Trophoblast cell (in vitro differentiated cells and primary cell): ENCODE measurements around the gene CADM1.

Experiments used
- DNase-seq, 2 donors: peaks; one replicate each; pipeline ENCODE4 v3.0.0-alpha.2; 2016
- H2AFZ ChIP-seq: 2 replicates; pipeline ENCODE4 v1.6.1; 2013; ENCODE audit warnings: low read length, moderate library complexity, mild to moderate bottlenecking; ENCODE audit not compliant: insufficient read depth, poor library complexity
- H2AK5ac ChIP-seq: 2 replicates; pipeline ENCODE4 v1.6.1; 2013; ENCODE audit warnings: mild to moderate bottlenecking, low read length
- H2BK120ac ChIP-seq: 2 replicates; pipeline ENCODE4 v1.6.1; 2013; ENCODE audit warnings: low read length, mild to moderate bottlenecking, moderate library complexity; ENCODE audit not compliant: insufficient read depth, poor library complexity
- H2BK12ac ChIP-seq: 2 replicates; pipeline ENCODE4 v1.6.1; 2013; ENCODE audit warnings: mild to moderate bottlenecking, low read length, moderate library complexity
- H2BK5ac ChIP-seq: 2 replicates; pipeline ENCODE4 v1.6.1; 2013; ENCODE audit warnings: low read length, low read depth, moderate library complexity, mild to moderate bottlenecking; ENCODE audit not compliant: poor library complexity
- H3K14ac ChIP-seq: 2 replicates; pipeline ENCODE4 v1.6.1; 2013; ENCODE audit warnings: mild to moderate bottlenecking, low read length
- H3K18ac ChIP-seq: 2 replicates; pipeline ENCODE4 v1.6.1; 2013; ENCODE audit warnings: mild to moderate bottlenecking, low read length
- H3K23ac ChIP-seq: 2 replicates; pipeline ENCODE4 v1.6.1; 2013; ENCODE audit warnings: low read length
- H3K27ac ChIP-seq: 2 replicates; pipeline ENCODE4 v1.5.1; 2013; ENCODE audit warnings: low read depth, mild to moderate bottlenecking, inconsistent platforms, low read length, moderate library complexity
- H3K27me3 ChIP-seq: 2 replicates; pipeline ENCODE4 v1.6.1; 2013; ENCODE audit warnings: inconsistent platforms, mild to moderate bottlenecking, low read length, moderate library complexity; ENCODE audit not compliant: insufficient read depth
- H3K36me3 ChIP-seq, 2 experiments: 1 replicate in 1 of 2; 2 replicates in 1 of 2; pipeline ENCODE4 v1.6.1; 2013; ENCODE audit warnings: low read length in 2 of 2, mild to moderate bottlenecking in 2 of 2, moderate library complexity in 1 of 2; ENCODE audit not compliant: insufficient read depth in 2 of 2, control insufficient read depth in 1 of 2
- H3K4ac ChIP-seq: 2 replicates; pipeline ENCODE4 v1.6.1; 2013; ENCODE audit warnings: low read depth, mild to moderate bottlenecking, low read length, moderate library complexity
- H3K4me1 ChIP-seq, 2 experiments: 1 replicate in 1 of 2; 2 replicates in 1 of 2; pipeline ENCODE4 v1.6.1; 2013; ENCODE audit warnings: low read length in 2 of 2, mild to moderate bottlenecking in 2 of 2, moderate library complexity in 1 of 2; ENCODE audit not compliant: insufficient read depth in 2 of 2, control insufficient read depth in 1 of 2
- H3K4me2 ChIP-seq: 2 replicates; pipeline ENCODE4 v1.6.1; 2013; ENCODE audit warnings: inconsistent platforms, mild to moderate bottlenecking, low read length, moderate library complexity
- H3K4me3 ChIP-seq: 2 replicates; pipeline ENCODE4 v1.5.1; 2013; ENCODE audit warnings: mild to moderate bottlenecking, low read depth, low read length, inconsistent platforms
- H3K79me1 ChIP-seq: one replicate; pipeline ENCODE4 v1.6.1; 2013; ENCODE audit warnings: low read length
- H3K79me2 ChIP-seq: 2 replicates; pipeline ENCODE4 v1.6.1; 2013; ENCODE audit warnings: low read length, mild to moderate bottlenecking; ENCODE audit not compliant: control insufficient read depth, insufficient read depth, poor library complexity
- H3K9ac ChIP-seq: 2 replicates; pipeline ENCODE4 v1.6.1; 2013; ENCODE audit warnings: mild to moderate bottlenecking, low read length
- H3K9me3 ChIP-seq: 2 replicates; pipeline ENCODE4 v1.6.1; 2013; ENCODE audit warnings: low read depth, mild to moderate bottlenecking, control low read depth, inconsistent platforms, low read length; ENCODE audit not compliant: insufficient read depth
- H4K12ac ChIP-seq: 2 replicates; pipeline ENCODE4 v1.6.1; 2013; ENCODE audit warnings: low read depth, mild to moderate bottlenecking, low read length, moderate library complexity
- H4K8ac ChIP-seq: 2 replicates; pipeline ENCODE4 v1.6.1; 2013; ENCODE audit warnings: low read depth, mild to moderate bottlenecking, low read length, moderate library complexity
- H4K91ac ChIP-seq: one replicate; pipeline ENCODE4 v1.6.1; 2013; ENCODE audit warnings: low read depth, mild to moderate bottlenecking, low read length, moderate library complexity
- WGBS: extraction: QIAGEN DNeasy Blood & Tissue Kit; methylation state at CpG from one replicate; pipeline ENCODE4 v1.1.7; 2013; ENCODE audit warnings: missing lambda C conversion rate; ENCODE audit not compliant: insufficient read length, insufficient coverage; ENCODE audit errors: extremely low coverage; 5-methylcytosine and 5-hydroxymethylcytosine counted together

CADM1 gene

GRCh38 chr11:115202900-115203552 is 301.2 kb downstream of the CADM1 start:
- no peaks in the 10 kb centered on the region for H3K27me3 ChIP-seq
- no peaks in the 10 kb centered on the region for H3K79me1 ChIP-seq
- no peak overlapping the region for H3K4me3 ChIP-seq
- no peak overlapping the region for H2AFZ ChIP-seq
- H3K14ac ChIP-seq: no peak overlapping the region
- no peak overlapping the region for H4K8ac ChIP-seq
- no peak overlapping the region for H3K23ac ChIP-seq
- DNase-seq: no peak
- no peak overlapping the region for H3K4me2 ChIP-seq
- no peak overlapping the region for H2AK5ac ChIP-seq
- peaks cover 0 to 2% of the 10 kb centered on the region in 2 experiments for H3K4me1 ChIP-seq
- H2BK12ac ChIP-seq: no peak overlapping the region
- H3K27ac ChIP-seq: no peak overlapping the region
- no peak overlapping the region for H2BK120ac ChIP-seq
- no peak overlapping the region for H3K18ac ChIP-seq
- no peak overlapping the region for H2BK5ac ChIP-seq
- H4K12ac ChIP-seq: no peak overlapping the region
- no peaks in the 10 kb centered on the region for H3K9me3 ChIP-seq
- no peak overlapping the region for H3K4ac ChIP-seq
- H4K91ac ChIP-seq: no peak overlapping the region
- H3K9ac ChIP-seq: no peak overlapping the region
- H3K79me2 ChIP-seq: no peaks in the 10 kb centered on the region
- no CpG with 5 or more reads among the region's 2 CpGs for WGBS
- no peaks in the 10 kb centered on the region for H3K36me3 ChIP-seq

GRCh38 chr11:115202074-115202473 is 302.1 kb downstream of the CADM1 start:
- WGBS: no CpG with 5 or more reads among the region's 2 CpGs
- no peak overlapping the region for H3K18ac ChIP-seq

DNA sequence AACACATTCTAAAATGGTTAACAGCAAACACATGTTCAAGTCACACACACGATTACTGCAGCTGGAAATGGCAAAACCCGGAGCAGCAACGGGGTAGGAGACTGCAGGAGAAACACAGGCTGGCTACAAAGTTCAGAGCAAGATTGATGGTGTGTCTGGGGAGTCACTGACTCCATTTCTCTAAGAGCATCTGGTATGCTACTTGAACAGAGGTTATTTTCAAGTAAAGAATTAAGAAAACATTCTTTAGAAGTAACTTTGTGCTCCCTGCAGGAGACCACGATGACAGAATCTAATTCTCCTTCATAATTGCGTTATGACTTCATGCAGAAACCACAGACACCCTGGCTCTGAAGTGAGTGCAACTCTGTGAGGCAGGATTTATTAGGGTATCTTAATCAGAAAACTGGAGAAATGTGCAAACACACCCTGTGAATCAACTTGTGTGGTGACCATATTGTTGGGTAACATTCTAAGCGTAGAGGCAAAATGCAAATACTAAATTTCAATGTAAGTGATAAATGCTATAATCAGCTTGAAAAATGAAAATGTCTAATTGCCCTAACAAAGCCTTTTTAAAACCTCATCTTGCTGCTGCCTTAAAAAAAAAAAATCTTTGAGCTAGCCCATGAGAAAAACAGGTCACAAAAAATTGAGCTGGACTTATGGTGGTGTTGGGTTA is 303.0 kb downstream of the CADM1 start:
- Histone ChIP-seq H3K23ac (no peak overlapping the region), H3K14ac (no peak overlapping the region), H2BK120ac (no peak overlapping the region), H3K18ac (no peak overlapping the region), H3K9ac (no peak overlapping the region), H2BK5ac (no peak overlapping the region), H3K27me3 (no peaks in the 10 kb centered on the region), H3K79me1 (no peaks in the 10 kb centered on the region), H3K4ac (no peak overlapping the region), H2BK12ac (no peak overlapping the region), H3K4me2 (no peak overlapping the region), H3K4me1 (peaks cover 0 to 2% of the 10 kb centered on the region in 2 experiments), H2AK5ac (no peak overlapping the region), H2AFZ (no peak overlapping the region), H3K36me3 (no peaks in the 10 kb centered on the region), H4K12ac (no peak overlapping the region), H3K79me2 (no peaks in the 10 kb centered on the region), H3K27ac (no peak overlapping the region), H4K8ac (no peak overlapping the region), H3K4me3 (no peak overlapping the region), H4K91ac (no peak overlapping the region), H3K9me3 (no peaks in the 10 kb centered on the region)
- DNase-seq: no peak
- no CpG with 5 or more reads among the region's 6 CpGs for WGBS

More at GRCh38 chr11:115202074-115202473, 302.1 kb downstream of the CADM1 start:
- H2AK5ac ChIP-seq: no peak overlapping the region
- no peaks in the 10 kb centered on the region for H3K79me2 ChIP-seq
- no peaks in the 10 kb centered on the region for H3K79me1 ChIP-seq
- H3K4me2 ChIP-seq: no peak overlapping the region
- H2AFZ ChIP-seq: no peak overlapping the region
- H3K23ac ChIP-seq: no peak overlapping the region
- peaks cover 0 to 2% of the 10 kb centered on the region in 2 experiments for H3K4me1 ChIP-seq
- no peak overlapping the region for H4K12ac ChIP-seq
- no peak for DNase-seq
- no peak overlapping the region for H3K27ac ChIP-seq
- H4K8ac ChIP-seq: no peak overlapping the region
- no peak overlapping the region for H2BK120ac ChIP-seq
- no peak overlapping the region for H2BK12ac ChIP-seq
- no peaks in the 10 kb centered on the region for H3K36me3 ChIP-seq
- no peak overlapping the region for H2BK5ac ChIP-seq
- no peak overlapping the region for H3K9ac ChIP-seq
- H4K91ac ChIP-seq: no peak overlapping the region
- H3K27me3 ChIP-seq: no peaks in the 10 kb centered on the region
- H3K4ac ChIP-seq: no peak overlapping the region
- no peak overlapping the region for H3K4me3 ChIP-seq
- H3K14ac ChIP-seq: no peak overlapping the region
- no peaks in the 10 kb centered on the region for H3K9me3 ChIP-seq

DNA sequence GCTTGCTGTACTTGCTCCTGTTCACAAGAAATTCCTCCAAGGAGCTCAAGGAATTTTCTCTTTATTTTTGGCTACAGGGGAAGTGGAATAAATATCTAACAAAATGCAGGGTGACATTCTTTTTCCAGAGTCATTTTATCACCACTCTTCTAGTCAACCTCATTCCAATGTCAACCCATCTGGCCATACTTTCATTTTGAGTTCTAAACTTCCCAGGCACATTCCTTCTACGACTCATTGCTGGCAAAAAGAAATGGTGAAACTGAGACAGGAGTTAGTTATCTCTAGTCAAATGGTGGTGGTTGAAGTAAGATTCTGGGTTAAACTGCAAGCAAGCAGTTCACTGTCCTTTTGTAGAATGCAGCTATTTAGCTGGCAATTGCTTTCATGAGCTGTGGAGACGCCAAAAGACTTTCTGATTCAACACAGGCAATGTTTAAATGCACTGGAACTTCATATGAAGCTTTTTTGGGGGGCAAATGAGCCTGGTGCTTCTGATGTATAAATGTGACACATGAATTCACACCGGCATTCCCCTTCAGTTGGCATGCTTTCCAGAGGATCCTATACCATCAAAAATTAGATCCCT is 304.6 kb downstream of the CADM1 start:
- H3K18ac ChIP-seq: no peak overlapping the region
- no peak for DNase-seq
- H3K9me3 ChIP-seq: no peaks in the 10 kb centered on the region
- no peak overlapping the region for H2AFZ ChIP-seq
- peaks cover 0 to 2% of the 10 kb centered on the region in 2 experiments for H3K4me1 ChIP-seq
- no peak overlapping the region for H3K23ac ChIP-seq
- no peak overlapping the region for H2BK120ac ChIP-seq
- no CpG with 5 or more reads among the region's 3 CpGs for WGBS
- no peaks in the 10 kb centered on the region for H3K27me3 ChIP-seq
- no peaks in the 10 kb centered on the region for H3K79me1 ChIP-seq
- H2AK5ac ChIP-seq: no peak overlapping the region
- no peak overlapping the region for H3K4me2 ChIP-seq
- no peak overlapping the region for H3K4me3 ChIP-seq
- no peak overlapping the region for H2BK12ac ChIP-seq
- no peak overlapping the region for H3K9ac ChIP-seq
- H4K91ac ChIP-seq: no peak overlapping the region
- no peak overlapping the region for H3K14ac ChIP-seq
- H4K12ac ChIP-seq: no peak overlapping the region
- H3K27ac ChIP-seq: no peak overlapping the region
- no peak overlapping the region for H4K8ac ChIP-seq
- no peak overlapping the region for H3K4ac ChIP-seq
- H2BK5ac ChIP-seq: no peak overlapping the region
- H3K79me2 ChIP-seq: no peaks in the 10 kb centered on the region
- H3K36me3 ChIP-seq: no peaks in the 10 kb centered on the region
